ENCODE data around the gene POP4. TPM values are rescaled to one million over a fixed set of nuclear protein-coding genes. Genes with fewer than 3 reads are reported as not detected.
A peak's percentile ranks its signal among the peaks of the same experiment; 100 is the strongest.

Gene POP4
- total and polyA plus RNA-seq, 10 of the 15 experiments (the other 5 are each of a cell fraction or from before 2014, with no cell fraction given): 52.1 to 231 (median 118) TPM

DNA sequence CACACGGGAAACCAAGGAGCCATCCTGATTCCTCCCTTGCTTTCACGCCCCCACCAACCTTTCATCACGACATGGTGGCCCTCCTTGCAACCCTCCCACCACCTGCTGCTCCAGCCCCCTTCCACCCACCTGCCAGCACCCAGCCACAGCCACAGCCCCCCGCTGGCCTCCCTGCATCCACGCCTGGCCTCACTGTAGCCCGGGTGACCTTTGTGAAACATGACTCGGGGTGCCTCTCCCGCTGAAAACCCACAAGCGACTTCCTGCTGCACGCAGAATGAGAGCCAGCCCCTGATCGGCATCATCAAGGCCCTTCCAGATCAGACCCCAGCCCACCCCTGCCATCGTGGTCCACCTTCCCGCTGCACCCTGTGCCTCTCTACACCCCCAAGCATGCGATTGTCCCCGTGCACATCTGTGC is 14.9 kb downstream of the POP4 start:
- no TSS peak for BruUV-seq (replicated peaks)
- Histone ChIP-seq H3K79me2 (ENCODE audit: control insufficient read depth, insufficient read depth, low read length) (no peaks in the 10 kb centered on the region), H2AFZ (ENCODE audit: control insufficient read depth, low read depth, low read length) (peak overlapping the region; percentile 30), H3K27me3 (replicated peaks in 1 of 2; ENCODE audit: control insufficient read depth in 2 of 2, insufficient read depth in 2 of 2, low read length in 1 of 2) (no peaks in the 10 kb centered on the region), H3K9me3 (replicated peaks; ENCODE audit: control insufficient read depth, insufficient read depth, low read length) (no peaks in the 10 kb centered on the region), H3K4me1 (ENCODE audit: control insufficient read depth, insufficient read depth, low read length) (peaks cover 17% of the 10 kb centered on the region), H4K20me1 (ENCODE audit: control insufficient read depth, insufficient read depth) (no peaks in the 10 kb centered on the region), H3K36me3 (ENCODE audit: control insufficient read depth in 2 of 2, insufficient read depth in 2 of 2, low read length in 1 of 2) (peaks cover 0 to 6% of the 10 kb centered on the region in 2 experiments; a peak in 3 of 4 replicates), H3K27ac (ENCODE audit: control insufficient read depth, insufficient read depth) (no peak overlapping the region), H3K4me3 (no peak overlapping the region), H3K9ac (ENCODE audit: control insufficient read depth, insufficient read depth, low read length) (no peak overlapping the region), H3K4me2 (ENCODE audit: control insufficient read depth, insufficient read depth) (peak overlapping the region; percentile 19; the same call in 1 of the 2 replicates)
- ChIA-PET SMC1A (ENCODE audit: uncharacterized antibody, unreplicated experiment) (interaction anchor here (1.1 kb wide), 1 partner anchor 95 kb away, joined by 3 read pairs; no protein-coding TSS in a partner anchor), CTCF (interaction anchor here (1.3 to 5.2 kb wide), 3 partner anchors 11 to 109 kb away, joined by 3 to 35 read pairs (median 12); no protein-coding TSS in a partner anchor), POLR2A (interaction anchor here (0.5 to 1.4 kb wide), 2 partner anchors 15 to 20 kb away, joined by 4 read pairs; partner anchors contain the start of gene POP4), RAD21 (ENCODE audit: unreplicated experiment) (interaction anchor here (1.6 to 2.0 kb wide), 2 partner anchors 10 to 96 kb away, joined by 4 read pairs; no protein-coding TSS in a partner anchor)
- in situ Hi-C loops (cut with MboI): no loop called here
- 6% methylated on average over 14 of the region's 15 CpGs for WGBS (ENCODE audit: insufficient coverage, insufficient replicate concordance, low lambda C conversion rate, missing lambda C conversion rate)
- intact Hi-C loops (cut with micrococcal nuclease; ENCODE audit: unreplicated experiment): no loop called here
- no peak for FAIRE-seq
- peak; percentile 43 for ATAC-seq
- TF ChIP-seq RUNX3 (IDR thresholded peaks at IDR 0.05; ENCODE audit: low read length): peak; percentile 7; the same call in 1 of the 2 replicates
- TF ChIP-seq, protein P1, sequence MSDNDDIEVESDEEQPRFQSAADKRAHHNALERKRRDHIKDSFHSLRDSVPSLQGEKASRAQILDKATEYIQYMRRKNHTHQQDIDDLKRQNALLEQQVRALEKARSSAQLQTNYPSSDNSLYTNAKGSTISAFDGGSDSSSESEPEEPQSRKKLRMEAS (IDR thresholded peaks at IDR 0.05; ENCODE audit: low read depth, low read length): no peak
- no peak for TF ChIP-seq PAX5 (IDR thresholded peaks at IDR 0.05; ENCODE audit: borderline replicate concordance, low read depth, low read length)
- no peak for DNase-seq (ENCODE audit: low read depth, low spot score)

DNA sequence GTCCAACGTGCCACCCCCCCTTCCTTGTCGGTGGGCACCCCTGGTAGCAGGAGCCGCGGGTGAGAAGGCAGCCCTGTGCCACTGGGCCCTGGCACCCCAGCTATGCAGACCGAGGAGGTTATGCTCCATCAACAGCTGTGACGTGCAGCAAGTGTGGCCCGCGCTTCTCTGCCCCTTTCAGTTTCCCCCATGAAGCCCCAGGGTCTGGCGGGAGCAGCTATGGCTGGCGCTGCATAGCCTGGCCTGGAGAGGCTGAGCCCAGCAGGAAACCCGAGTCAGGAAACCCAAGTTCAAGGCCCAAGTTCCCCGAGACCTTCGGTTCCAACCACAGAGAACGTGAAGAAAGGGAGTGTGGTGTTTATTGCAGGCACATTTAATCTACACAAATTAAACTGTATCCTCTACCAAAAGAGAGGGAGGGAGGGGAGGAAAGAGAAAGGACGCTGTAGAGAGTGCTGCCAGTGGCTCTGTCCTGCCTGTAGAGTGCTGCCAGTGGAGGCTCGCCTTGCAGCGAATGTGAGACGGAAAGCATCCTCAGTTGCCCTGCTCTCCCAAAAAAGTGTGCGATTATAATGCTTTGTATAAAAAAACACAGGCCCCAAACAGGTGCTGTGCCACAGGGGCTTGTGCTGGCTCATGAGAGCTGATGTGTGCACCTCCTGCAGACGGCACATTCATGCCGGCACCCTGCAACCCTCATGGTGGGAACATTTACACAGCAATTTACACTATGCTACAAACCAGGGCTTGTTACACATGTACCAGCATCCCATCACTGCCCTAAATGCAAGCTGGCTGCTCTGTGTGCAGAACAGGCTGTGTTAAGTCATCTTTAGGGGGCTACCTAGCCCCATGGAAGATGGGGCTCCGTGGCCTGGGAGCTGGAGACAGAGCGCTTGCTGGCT is 16.3 kb downstream of the POP4 start:
- RAD21 ChIA-PET (ENCODE audit: unreplicated experiment): interaction anchor here (1.0 kb wide), 1 partner anchor 94 kb away, joined by 4 read pairs; no protein-coding TSS in a partner anchor
- no peak for DNase-seq (ENCODE audit: low read depth, low spot score)
- no TSS peak for BruUV-seq (replicated peaks)
- Histone ChIP-seq H4K20me1 (ENCODE audit: control insufficient read depth, insufficient read depth) (no peaks in the 10 kb centered on the region), H3K79me2 (ENCODE audit: control insufficient read depth, insufficient read depth, low read length) (no peaks in the 10 kb centered on the region), H3K9ac (ENCODE audit: control insufficient read depth, insufficient read depth, low read length) (no peak overlapping the region), H3K4me3 (no peak overlapping the region), H3K27ac (ENCODE audit: control insufficient read depth, insufficient read depth) (no peak overlapping the region), H3K4me1 (ENCODE audit: control insufficient read depth, insufficient read depth, low read length) (peaks cover 17% of the 10 kb centered on the region), H2AFZ (ENCODE audit: control insufficient read depth, low read depth, low read length) (peak overlapping the region; percentile 71), H3K4me2 (ENCODE audit: control insufficient read depth, insufficient read depth) (no peak overlapping the region; the same call in 1 of the 2 replicates), H3K9me3 (replicated peaks; ENCODE audit: control insufficient read depth, insufficient read depth, low read length) (no peaks in the 10 kb centered on the region), H3K27me3 (replicated peaks in 1 of 2; ENCODE audit: control insufficient read depth in 2 of 2, insufficient read depth in 2 of 2, low read length in 1 of 2) (no peaks in the 10 kb centered on the region), H3K36me3 (ENCODE audit: control insufficient read depth in 2 of 2, insufficient read depth in 2 of 2, low read length in 1 of 2) (no peaks in the 10 kb centered on the region; a peak in 1 of 4 replicates)
- CTCF ChIA-PET: interaction anchor here (0.9 to 5.2 kb wide), 3 partner anchors 13 to 108 kb away, joined by 3 to 35 read pairs (median 3); no protein-coding TSS in a partner anchor
- in situ Hi-C loops (cut with MboI) (no loop called here), intact Hi-C loops (cut with micrococcal nuclease; ENCODE audit: unreplicated experiment) (no loop called here)
- WGBS (ENCODE audit: insufficient coverage, insufficient replicate concordance, low lambda C conversion rate, missing lambda C conversion rate): 37% methylated on average over 19 of the region's 23 CpGs
- FAIRE-seq: peak; percentile 18
- POLR2A ChIA-PET: no interaction called here
- SMC1A ChIA-PET (ENCODE audit: uncharacterized antibody, unreplicated experiment): interaction anchor here (0.7 kb wide), 1 partner anchor 13 kb away, joined by 3 read pairs; no protein-coding TSS in a partner anchor
- ATAC-seq: peak; percentile 54
- TF ChIP-seq, protein P2, sequence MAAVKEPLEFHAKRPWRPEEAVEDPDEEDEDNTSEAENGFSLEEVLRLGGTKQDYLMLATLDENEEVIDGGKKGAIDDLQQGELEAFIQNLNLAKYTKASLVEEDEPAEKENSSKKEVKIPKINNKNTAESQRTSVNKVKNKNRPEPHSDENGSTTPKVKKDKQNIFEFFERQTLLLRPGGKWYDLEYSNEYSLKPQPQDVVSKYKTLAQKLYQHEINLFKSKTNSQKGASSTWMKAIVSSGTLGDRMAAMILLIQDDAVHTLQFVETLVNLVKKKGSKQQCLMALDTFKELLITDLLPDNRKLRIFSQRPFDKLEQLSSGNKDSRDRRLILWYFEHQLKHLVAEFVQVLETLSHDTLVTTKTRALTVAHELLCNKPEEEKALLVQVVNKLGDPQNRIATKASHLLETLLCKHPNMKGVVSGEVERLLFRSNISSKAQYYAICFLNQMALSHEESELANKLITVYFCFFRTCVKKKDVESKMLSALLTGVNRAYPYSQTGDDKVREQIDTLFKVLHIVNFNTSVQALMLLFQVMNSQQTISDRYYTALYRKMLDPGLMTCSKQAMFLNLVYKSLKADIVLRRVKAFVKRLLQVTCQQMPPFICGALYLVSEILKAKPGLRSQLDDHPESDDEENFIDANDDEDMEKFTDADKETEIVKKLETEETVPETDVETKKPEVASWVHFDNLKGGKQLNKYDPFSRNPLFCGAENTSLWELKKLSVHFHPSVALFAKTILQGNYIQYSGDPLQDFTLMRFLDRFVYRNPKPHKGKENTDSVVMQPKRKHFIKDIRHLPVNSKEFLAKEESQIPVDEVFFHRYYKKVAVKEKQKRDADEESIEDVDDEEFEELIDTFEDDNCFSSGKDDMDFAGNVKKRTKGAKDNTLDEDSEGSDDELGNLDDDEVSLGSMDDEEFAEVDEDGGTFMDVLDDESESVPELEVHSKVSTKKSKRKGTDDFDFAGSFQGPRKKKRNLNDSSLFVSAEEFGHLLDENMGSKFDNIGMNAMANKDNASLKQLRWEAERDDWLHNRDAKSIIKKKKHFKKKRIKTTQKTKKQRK (IDR thresholded peaks at IDR 0.05; ENCODE audit: low read depth, low read length): no peak
- TF ChIP-seq, protein P3, sequence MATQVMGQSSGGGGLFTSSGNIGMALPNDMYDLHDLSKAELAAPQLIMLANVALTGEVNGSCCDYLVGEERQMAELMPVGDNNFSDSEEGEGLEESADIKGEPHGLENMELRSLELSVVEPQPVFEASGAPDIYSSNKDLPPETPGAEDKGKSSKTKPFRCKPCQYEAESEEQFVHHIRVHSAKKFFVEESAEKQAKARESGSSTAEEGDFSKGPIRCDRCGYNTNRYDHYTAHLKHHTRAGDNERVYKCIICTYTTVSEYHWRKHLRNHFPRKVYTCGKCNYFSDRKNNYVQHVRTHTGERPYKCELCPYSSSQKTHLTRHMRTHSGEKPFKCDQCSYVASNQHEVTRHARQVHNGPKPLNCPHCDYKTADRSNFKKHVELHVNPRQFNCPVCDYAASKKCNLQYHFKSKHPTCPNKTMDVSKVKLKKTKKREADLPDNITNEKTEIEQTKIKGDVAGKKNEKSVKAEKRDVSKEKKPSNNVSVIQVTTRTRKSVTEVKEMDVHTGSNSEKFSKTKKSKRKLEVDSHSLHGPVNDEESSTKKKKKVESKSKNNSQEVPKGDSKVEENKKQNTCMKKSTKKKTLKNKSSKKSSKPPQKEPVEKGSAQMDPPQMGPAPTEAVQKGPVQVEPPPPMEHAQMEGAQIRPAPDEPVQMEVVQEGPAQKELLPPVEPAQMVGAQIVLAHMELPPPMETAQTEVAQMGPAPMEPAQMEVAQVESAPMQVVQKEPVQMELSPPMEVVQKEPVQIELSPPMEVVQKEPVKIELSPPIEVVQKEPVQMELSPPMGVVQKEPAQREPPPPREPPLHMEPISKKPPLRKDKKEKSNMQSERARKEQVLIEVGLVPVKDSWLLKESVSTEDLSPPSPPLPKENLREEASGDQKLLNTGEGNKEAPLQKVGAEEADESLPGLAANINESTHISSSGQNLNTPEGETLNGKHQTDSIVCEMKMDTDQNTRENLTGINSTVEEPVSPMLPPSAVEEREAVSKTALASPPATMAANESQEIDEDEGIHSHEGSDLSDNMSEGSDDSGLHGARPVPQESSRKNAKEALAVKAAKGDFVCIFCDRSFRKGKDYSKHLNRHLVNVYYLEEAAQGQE (IDR thresholded peaks at IDR 0.05; ENCODE audit: low read depth, low read length): peak; percentile 59; the same call in 1 of the 2 replicates
